ENCODE measurements around the gene CDH13. TPM values are rescaled to one million over a fixed set of nuclear protein-coding genes. Genes with fewer than 3 reads are reported as not detected.

Gene CDH13
- total and polyA plus RNA-seq, 8 donors, result 0.12 to 21.4 (median 1.7) TPM; not detected in 1

DNA sequence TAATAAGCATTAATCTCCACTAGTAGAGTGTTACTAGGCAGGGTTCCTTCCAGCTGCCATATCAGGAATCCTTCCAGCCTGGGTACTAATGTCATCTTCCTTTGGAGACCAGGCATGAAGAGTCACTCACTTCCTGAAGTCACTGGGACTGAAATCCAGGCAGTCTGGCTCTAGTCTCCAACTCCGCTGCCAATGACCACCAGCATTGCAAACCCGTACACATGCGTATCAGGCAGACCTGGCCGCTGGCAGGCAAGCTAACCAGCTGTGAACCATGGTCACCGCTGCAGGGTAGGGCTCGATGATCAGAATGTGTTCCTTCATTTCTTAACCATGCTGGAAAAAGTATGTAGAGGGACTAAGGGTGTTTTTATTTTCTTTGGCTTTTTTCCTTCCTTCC, 255.5 kb downstream of the CDH13 start:
- no peak for DNase-seq
- TF ChIP-seq POLR2AphosphoS5 (IDR thresholded peaks at IDR 0.05) (no peak), POLR2A (IDR thresholded peaks at IDR 0.05) (no peak), CTCF (IDR thresholded peaks at IDR 0.05) (no peak), EP300 (IDR thresholded peaks at IDR 0.05) (no peak)
- no peak overlapping the region for H3K27ac ChIP-seq
- H3K27me3 ChIP-seq, result peaks cover 0 to 5% (median 0%) of the 10 kb centered on the region in 3 donors
- 84 to 94% (median 92%) methylated on average over 6 of the region's 6 CpGs for WGBS, 5 donors
- intact Hi-C loops (cut with DNase I; ENCODE audit: low total_unique reads), result no loop called here
- H3K4me1 ChIP-seq, result peaks cover 0 to 4% (median 0%) of the 10 kb centered on the region in 4 donors
- H3K36me3 ChIP-seq, result no peaks in the 10 kb centered on the region
- no peaks in the 10 kb centered on the region for H3K9me3 ChIP-seq
- no peak overlapping the region for H3K4me3 ChIP-seq

GRCh38 chr16:82882982-82883835, 256.4 kb downstream of the CDH13 start:
- Histone ChIP-seq H3K27ac (no peak overlapping the region), H3K36me3 (no peaks in the 10 kb centered on the region), H3K27me3 (peaks cover 0 to 5% (median 0%) of the 10 kb centered on the region in 3 donors), H3K4me1 (peaks cover 0 to 8% (median 0%) of the 10 kb centered on the region in 4 donors), H3K4me3 (no peak overlapping the region), H3K9me3 (no peaks in the 10 kb centered on the region)
- intact Hi-C loops (cut with DNase I; ENCODE audit: low total_unique reads), result no loop called here
- no peak for DNase-seq
- TF ChIP-seq POLR2AphosphoS5 (IDR thresholded peaks at IDR 0.05) (no peak), CTCF (IDR thresholded peaks at IDR 0.05) (no peak), EP300 (IDR thresholded peaks at IDR 0.05) (no peak), POLR2A (IDR thresholded peaks at IDR 0.05) (no peak)
- WGBS, 5 donors, result 49 to 67% (median 56%) methylated on average over 5 of the region's 5 CpGs

DNA sequence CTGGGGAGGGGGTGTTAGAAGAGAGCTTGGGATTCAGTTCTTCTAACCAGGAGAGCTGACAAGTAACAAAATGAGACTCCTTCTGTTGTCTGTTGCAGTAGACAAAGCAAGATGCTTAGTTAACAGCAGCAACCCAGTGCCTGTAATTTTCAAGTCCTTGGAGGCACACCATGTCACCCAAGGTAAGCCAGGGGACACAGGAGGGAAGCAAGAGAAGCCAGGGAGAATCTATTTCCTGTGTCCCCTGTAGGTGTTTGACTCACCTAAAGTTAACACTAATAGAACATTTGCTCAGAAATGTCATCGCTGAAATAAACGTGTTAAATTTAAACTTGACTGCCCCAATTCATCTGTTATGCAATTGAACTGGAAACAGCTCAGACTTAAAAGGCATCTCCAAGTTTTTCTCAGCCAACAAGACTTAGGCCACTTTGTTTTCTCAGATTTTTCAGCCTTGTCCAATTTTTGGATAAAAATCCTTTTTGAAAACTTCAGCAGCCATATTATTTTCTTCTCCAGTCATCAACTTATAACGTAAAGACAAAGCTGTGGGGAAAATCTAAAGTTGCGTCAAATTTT, 257.6 kb downstream of the CDH13 start:
- H3K9me3 ChIP-seq, result no peaks in the 10 kb centered on the region
- intact Hi-C loops (cut with DNase I; ENCODE audit: low total_unique reads), result no loop called here
- no peak overlapping the region for H3K27ac ChIP-seq
- 77 to 86% (median 84%) methylated on average over 4 of the region's 4 CpGs for WGBS, 5 donors
- peaks cover 0 to 5% (median 0%) of the 10 kb centered on the region in 3 donors for H3K27me3 ChIP-seq
- no peak for DNase-seq
- H3K4me3 ChIP-seq, result no peak overlapping the region
- TF ChIP-seq EP300 (IDR thresholded peaks at IDR 0.05) (no peak), POLR2A (IDR thresholded peaks at IDR 0.05) (no peak), POLR2AphosphoS5 (IDR thresholded peaks at IDR 0.05) (no peak), CTCF (IDR thresholded peaks at IDR 0.05) (no peak)
- H3K36me3 ChIP-seq, result no peaks in the 10 kb centered on the region
- peaks cover 0 to 18% (median 0%) of the 10 kb centered on the region in 4 donors for H3K4me1 ChIP-seq

- WGBS, 5 donors, result 34 to 62% (median 39%) methylated on average over 2 of the region's 2 CpGs
- TF ChIP-seq EP300 (IDR thresholded peaks at IDR 0.05), result no peak
- TF ChIP-seq POLR2A (IDR thresholded peaks at IDR 0.05), result no peak
- TF ChIP-seq CTCF (IDR thresholded peaks at IDR 0.05), result no peak
- TF ChIP-seq POLR2AphosphoS5 (IDR thresholded peaks at IDR 0.05), result no peak
- intact Hi-C loops (cut with DNase I; ENCODE audit: low total_unique reads), result no loop called here
- peaks cover 0 to 18% (median 0%) of the 10 kb centered on the region in 4 donors for H3K4me1 ChIP-seq
- no peak overlapping the region for H3K4me3 ChIP-seq
- peaks cover 0 to 2% (median 0%) of the 10 kb centered on the region in 3 donors for H3K27me3 ChIP-seq
- DNase-seq, result no peak
- no peaks in the 10 kb centered on the region for H3K9me3 ChIP-seq
- H3K27ac ChIP-seq, result no peak overlapping the region
- no peaks in the 10 kb centered on the region for H3K36me3 ChIP-seq
Measured at GRCh38 chr16:82886146-82886545, 259.4 kb downstream of the CDH13 start.
